GM21526 (cell line): ENCODE data around the gene INPP4B.
"Not testable (repeated sequence)": the region's sequence is repeated elsewhere in the genome, so short reads cannot be mapped to it uniquely, and the experiment has no call there.

Source experiments
- ATAC-seq: cut with Tn5 transposase; IDR thresholded peaks from one replicate; pipeline ENCODE4 v1.9.1; 2021; ENCODE audit warnings: moderate library complexity; ENCODE audit not compliant: unreplicated experiment, low FRiP score

The INPP4B gene

DNA sequence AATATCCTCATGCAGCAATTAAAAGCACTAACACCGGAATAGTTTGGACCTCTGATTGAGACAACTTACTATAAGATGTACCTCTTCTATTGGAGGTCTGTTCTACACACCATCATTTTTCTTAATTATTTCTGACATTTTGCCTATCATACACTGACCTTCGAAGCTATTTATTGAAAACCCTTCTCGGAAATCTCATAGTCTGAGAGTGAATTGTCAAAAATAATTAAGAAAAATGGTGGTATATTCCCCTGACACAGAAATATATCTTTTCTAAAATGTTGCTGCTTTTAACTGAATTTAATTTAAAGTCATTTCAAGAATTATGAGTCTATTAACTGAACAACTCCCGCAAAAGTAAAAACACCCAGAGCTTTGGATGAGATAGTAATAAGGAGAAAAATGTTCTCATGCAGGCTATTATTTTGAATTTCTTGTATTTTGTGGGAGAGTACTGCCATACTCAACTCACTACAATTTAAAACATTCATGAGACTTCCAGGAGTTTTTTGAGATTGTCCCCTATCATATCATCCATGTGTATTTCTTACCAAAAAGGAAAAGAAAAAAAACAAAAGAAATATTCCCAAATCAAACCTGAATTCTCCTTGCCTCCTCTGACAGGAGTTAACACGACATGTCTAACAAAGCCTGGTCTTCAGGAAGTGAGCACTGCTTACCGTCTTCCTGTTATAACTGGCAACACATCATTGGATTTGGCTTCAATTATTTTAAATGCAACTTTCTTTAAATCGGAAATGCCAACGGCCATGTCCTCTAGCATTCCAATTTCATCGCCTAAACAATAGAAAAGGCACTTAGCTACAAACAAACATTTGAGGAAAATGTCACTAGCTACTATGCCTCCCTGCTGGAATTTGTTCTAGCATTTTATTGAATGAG lies 724.4 kb downstream of the INPP4B start:
- ATAC-seq, result no peak

DNA sequence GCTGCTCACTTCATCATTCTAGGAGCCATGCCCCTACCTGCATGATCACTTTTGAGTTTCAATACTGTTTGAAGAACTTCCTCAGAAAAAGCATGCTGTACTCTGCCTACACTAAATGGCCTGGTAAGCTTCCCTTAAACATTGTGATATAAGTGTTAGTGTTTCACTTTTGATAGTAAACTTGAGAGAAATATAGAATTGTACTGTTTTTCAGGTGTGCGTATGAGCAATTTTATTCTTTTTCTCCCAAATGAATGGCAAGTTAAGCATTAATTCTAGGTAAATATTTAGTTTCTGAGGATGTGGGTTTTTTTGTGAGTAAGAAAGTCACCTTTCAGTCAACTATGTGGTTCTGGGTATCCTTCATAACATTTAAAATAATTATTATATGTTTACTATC lies 725.2 kb downstream of the INPP4B start:
- no peak for ATAC-seq

DNA sequence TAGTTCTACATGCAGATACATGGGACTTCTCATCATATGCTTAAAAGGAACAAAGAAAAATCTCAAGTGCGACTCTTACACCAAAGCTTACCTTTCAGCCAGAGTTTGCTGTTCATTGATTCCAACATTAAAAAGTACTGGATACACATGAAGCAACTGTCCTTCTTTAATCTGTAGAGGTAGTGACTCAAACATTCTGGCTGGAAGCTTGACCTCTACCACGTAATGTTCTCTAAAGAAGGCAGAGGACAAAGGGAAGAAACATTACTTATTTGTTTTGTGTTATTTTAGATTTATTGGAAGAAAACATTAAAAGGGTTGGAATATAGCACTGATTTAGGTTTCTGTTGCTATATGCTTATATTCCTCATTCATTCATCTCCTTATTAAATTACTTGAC lies 733.6 kb downstream of the INPP4B start:
- no peak for ATAC-seq

DNA sequence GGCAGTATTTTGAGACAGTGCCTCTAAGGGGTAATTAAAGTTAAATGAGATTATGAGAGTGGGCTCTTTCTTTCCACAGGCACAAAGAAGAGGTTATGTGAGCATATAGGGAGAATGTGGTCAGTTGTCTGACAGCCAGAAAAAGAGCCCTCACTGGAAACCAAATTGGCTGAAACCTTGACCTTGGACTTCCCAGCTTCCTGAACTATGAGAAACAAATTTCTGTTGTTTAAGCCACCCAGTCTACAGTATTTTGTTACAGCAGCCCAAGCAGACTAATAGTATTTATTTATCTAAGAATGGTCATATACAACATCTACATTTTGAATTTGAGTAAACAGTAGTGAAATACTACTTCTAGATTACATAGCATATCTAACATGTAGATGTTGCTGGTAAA lies 736.0 kb downstream of the INPP4B start:
- no peak for ATAC-seq

DNA sequence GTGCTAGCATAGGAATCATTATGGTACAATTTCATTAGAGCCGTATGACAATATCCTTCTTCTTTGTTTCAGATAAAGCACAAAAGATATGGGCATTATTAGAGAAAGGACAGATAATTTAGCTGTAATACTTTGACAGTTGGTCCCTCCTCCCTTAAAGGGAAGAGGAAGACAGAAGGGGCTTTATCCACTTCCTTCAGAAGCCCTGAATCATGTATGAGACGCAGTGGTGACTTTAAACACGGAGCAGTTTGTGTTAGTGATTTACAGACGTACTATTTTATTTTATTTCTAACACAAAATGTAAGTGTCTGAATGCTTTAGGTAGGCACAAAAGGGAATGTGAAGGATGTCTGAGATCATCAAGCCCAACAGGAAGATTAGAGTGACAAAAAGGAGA lies 742.1 kb downstream of the INPP4B start:
- ATAC-seq, result no peak

DNA sequence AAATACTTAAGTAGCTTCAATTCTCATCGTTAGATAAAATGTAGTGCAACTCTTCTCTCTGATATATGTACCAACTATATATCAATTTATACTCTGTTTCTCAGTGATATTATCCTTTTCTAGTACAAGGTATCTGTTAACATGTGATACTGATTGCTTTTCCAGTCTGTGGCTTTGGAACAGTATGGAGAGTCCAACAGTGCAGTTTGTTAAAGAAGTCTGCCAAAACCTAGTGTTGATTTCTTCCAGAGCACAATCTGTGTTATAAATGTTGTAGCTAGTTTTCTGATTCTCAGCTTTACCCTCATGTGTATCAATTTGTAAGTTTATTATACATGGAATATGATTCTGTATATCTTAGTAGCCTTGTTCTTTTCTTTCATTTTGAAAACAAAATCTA lies 744.7 kb downstream of the INPP4B start:
- no peak for ATAC-seq

DNA sequence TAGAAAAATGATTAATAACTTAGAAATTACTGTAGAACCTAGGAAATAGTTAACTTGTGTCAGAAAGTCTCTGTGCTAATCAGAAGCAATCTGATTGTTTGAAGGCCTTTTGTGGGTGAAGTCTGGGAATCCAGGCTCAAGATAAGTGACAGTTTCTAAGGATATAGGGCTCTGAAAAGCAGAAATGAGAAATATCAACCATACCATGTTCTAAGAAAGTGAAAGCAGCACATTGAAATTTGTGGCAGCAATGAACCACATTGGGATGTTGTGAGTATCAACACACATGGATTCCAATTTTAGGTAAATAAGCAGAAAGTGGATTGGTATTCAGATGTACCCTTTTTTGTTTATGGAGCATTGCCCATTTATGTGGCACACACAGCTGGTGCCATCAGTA lies 745.2 kb downstream of the INPP4B start:
- ATAC-seq, result no peak

DNA sequence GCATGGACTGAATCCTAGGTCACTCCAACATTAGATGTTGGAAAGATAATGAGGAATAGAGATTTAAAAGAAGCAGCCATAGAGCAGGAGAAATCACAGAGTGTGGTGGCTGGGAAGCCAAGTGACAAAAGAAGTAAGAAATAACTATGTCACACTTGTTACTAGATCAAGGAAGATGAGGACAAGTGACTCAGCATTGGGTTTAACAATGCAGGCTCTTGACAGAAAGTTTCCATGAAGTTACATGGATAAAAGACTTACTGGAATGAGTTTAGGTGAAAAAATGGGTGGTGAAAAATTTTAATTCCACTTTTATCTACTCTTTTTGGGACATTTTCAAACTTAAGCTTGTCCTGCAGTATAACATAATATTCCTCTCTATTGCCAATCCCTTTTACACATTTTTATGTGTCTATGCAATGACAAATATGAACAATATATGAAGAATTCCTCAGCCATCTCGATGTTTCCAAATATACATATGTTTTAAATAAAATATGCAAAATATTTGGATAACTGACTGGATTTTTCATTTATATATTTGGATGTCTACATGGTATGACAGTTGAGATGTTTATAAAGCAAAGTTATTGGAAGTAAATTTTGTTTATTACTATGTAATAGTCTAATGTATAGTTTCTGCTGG lies 747.1 kb downstream of the INPP4B start:
- no peak for ATAC-seq

DNA sequence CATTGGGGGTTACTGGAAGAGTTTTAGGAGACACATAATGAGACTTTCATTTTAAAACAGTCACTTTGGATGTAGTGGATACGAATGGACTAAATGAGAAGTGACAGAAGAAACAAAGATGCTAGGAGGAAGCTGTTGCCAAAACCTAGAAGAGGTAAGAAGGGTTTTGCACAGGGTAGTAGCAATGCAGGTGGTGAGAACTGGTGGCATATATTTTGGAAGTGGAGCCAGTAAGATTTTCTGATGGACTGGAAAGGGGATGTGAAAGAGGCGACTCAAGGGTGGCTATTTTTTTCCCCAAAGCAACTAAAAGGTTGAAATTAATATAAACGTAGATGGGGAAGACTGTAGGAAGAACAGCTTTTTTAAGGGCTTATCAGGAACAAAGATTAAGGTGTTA lies 747.7 kb downstream of the INPP4B start:
- ATAC-seq, result no peak

DNA sequence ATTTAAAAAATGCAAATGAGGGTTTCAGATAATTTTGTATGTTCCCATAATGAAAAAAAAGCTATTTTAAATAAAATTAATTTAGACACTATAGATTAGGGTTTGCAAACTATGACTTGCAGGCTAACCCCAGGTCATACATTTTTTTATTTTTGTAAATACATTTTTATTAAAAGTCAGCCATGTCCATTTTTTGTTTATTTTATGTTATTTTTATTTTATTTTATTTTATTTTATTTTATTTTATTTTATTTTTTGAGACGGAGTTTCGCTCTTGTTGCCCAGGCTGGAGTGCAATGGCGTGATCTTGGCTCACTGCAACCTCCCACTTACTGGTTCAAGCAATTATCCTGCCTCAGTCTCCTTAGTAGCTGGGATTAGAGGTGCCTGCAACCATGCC lies 749.1 kb downstream of the INPP4B start:
- no peak for ATAC-seq

DNA sequence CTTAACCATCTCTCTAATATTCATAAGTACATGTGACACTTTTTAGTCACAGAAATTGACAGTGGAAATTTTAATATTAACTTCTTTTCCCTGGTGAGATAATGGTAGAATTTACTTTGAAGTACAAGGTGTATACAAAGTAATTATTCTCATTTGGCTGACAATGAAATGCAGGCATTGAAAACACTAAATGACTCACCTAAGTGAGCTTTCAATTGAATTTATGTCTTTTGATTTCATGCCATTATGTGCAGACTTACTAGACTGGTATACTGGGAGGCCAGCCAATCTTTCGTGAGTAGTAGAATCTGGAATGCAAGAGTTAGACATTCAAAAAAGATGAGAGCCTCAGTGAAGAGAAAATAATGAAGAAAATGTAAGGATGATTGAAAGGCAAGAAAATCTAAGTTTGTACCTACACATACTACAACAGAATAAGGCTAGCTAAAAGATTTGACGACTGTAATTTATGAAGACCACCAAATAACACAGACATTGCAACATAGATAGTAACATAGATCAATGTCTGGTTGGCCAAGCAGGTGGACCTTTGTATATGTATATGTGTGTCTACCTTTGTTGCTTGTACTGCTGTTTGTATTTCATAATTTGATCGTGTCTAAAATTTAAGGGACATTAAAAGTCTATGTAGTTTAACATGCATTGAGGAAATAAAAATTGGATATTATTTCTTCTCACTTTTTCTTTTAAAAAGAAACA lies 750.1 kb downstream of the INPP4B start:
- ATAC-seq, result no peak

DNA sequence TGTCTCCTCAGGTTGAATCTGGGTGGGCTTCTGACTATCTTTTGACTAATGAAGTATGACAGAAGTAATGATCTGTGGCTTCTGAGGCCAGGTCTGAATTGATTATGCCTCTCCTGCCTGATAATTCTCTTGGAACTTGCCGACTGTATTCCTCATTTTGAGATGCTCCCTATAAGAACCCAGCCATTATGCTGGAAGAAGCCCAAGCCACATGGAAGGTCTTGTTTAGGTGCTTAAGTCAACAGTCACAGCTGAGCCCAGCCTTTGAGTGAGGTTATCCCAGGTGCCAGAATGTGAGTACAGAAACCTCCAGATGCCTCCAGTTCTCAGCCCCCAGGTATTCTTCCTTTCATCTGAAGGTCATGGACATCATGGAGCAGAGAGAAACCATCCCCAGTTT lies 753.2 kb downstream of the INPP4B start:
- no peak for ATAC-seq

DNA sequence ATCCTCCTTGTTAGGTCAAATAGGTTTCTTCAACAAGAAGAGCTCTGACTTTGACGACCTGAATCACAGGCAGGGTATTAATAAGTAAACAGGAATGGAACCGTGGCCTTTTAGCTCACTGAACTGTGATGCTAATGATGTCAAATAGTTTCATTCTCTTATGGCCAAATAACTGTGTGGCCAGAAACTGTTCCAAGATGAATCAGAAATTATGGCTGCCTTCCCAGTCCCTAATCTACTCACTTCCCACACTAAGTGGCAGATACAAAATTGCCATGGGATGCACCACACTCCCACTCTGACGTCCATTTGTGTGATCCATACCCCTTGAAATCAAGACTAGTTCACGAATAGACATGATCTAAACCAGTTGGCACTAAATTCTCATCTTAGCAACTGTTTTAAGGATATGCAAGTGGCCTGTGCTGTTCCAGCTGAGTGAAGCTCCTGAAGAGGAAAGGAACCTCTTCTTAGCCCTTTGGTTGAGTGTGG lies 754.4 kb downstream of the INPP4B start:
- ATAC-seq, result no peak

DNA sequence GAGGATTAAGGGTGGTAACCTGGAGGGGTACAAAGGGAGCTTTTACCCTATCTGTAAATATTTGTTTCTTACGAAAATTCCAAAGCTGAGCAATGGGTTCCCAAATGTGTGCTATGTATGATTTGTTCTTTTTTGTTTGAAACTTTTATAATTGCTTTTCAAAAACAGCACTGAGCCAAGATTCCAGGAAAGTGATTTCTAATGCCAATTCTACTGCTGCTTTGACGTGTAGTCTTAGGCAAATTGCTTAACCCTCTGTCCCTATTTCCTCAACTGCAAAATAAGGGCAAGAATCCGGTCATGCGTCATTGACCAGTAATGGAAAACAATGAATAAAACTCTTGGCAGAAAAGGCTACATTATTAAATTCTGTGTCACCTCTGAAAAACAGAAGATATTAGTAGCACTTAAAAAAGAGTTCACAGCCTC lies 755.0 kb downstream of the INPP4B start:
- ATAC-seq, result no peak

DNA sequence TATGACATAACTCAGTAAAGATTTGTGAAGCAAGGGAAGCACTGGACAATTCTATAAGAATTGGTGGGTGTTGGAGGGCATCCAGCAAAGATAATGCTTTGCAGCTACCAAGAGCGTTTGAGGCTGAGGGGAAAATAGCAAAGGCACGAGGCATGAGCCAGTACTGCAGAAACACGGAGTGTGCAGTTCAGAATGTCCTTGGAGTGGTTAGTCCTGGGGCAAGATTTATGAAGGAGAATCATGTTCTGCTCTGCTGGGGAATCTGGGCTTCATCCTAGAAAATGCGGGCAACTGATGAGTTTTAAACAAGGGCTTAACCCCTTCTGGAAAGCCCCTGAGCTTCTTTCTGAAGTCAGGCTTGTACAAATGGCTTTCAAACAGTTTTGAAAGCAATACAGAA lies 757.2 kb downstream of the INPP4B start:
- no peak for ATAC-seq

DNA sequence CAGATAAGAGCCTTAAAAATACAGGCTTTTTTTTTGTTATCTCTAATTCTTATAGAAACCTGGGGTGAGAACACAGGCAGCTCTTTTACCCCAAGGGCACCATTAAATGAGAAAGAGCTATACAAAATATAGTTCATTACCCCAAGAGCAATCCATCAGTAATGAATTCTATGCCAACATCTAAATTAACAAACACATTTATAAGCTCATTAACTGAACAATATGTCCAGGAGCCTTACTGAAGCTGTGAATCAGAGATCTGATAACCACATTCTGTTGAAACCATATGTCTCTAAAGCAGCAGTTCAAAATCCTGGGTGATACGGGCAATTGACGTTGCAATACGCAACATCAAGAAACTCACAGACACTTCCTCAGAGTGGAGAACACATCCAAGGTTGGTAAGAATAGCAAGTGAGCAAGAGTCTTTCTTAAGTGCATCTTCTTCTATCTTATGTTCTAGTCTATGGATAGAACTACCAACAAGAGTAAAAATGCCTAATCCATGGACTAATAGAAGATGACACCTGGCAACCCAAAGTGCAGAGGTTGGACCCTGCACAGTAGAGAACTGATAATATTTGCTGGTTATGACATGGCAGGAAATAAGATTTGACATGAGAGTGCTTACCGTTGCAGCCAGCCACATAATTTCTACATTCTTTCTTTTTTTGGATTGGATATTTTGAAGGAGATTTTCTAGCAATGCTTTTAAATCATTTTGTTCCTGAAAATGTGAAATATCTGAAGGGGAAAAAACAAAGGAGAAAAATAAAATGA lies 760.4 kb downstream of the INPP4B start:
- ATAC-seq, result no peak

DNA sequence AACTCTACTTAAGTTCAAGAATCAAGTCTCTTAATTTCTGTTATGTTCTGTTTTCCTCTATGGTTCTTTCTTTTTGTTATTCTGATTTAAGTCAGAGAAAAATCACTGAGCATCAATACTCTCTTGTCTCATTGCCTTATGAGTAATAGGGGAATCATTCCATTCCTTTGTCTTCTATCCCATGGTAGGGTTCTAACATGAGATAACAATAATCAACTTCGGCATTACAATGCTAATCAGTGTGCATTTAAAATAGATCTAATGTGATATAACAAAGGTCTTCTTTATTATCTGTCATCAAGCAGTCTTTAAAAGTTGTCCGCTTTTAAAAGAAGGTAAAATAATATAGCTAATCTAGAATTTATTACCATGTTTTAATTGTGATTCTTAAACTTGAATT lies 762.8 kb downstream of the INPP4B start:
- no peak for ATAC-seq

DNA sequence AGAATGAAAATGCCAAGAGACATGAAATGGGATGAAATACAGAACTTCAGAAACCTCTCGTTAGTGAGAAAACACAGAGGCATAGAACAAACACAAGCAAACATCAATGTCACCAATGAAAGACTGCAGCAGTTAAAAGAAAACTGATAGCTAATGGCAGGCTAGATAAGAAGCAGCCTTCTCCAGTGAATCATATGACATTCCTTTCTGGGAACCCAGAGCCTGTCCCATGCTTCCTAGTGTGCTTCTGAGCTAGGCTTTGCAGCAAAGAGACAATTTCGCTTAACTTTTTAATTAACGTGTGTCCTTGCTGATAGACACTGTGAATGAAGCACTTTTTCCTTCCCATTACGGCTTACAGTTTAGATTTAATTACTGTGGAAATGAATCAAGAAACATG lies 765.1 kb downstream of the INPP4B start:
- ATAC-seq, result no peak

DNA sequence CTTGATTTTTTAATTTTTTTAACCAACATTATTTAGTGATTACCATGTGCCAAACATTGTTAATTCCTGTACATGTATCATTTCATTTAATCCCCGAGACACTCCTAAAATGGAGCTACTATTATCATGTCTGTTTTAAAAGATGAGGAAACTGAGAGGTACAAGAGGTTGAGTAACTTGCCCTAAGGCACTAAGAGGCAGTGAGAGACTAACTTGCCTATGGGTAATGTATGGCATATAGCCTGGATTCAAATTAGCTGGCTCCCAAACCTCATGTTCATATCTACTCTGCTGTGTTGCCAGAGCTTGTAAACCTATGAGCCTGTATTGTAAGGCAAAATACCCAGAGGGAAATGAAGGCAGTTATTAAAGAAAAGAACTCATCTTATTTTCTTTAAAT lies 766.1 kb downstream of the INPP4B start:
- ATAC-seq, result no peak

DNA sequence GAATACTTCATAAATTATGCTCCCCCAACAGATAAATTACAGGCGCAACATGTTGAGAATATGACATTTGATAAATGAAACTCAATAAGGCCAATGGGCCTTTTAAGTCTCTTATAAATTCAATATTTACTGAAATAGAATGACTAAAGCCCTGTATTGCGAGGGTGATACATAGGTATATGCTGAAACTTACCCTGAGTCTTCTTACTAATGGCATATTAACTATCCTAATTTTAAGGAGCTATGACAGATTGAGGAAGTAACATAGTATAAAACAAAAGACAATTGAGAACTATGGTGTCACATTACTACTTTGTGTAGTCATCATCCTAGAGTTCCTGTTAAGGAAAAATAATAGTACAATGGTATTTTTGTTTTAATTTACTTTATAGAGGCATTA lies 769.1 kb downstream of the INPP4B start:
- no peak for ATAC-seq

DNA sequence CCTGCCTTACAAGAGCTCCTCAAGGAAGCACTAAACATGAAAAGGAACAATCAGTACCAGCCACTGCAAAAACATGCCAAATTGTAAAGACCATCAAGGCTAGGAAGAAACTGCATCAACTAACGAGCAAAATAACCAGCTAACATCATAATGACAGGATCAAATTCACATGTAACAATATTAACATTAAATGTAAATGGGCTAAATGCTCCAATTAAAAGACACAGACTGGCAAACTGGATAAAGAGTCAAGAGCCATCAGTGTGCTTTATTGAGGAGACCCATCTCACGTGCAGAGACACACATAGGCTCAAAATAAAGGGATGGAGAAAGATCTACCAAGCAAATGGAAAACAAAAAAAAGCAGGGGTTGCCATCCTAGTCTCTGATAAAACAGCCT lies 777.8 kb downstream of the INPP4B start:
- ATAC-seq, result not testable (repeated sequence)
